HepG2 (cell line): ENCODE data around the gene NOXO1. TPM values are rescaled to one million over a fixed set of nuclear protein-coding genes. Genes with fewer than 3 reads are reported as not detected.

Source experiments
- BRCA1 ChIP-seq: sonication (generic); formaldehyde crosslinking; IDR thresholded peaks from 2 replicates; pipeline ENCODE4 v1.4.0; 2020; ENCODE audit warnings: missing genetic modification reagents
- CBFB ChIP-seq: sonication (generic); formaldehyde crosslinking; IDR thresholded peaks from 2 replicates; pipeline ENCODE4 v1.4.0; 2020; ENCODE audit warnings: missing genetic modification reagents
- CBX1 ChIP-seq: IDR thresholded peaks from one replicate; pipeline ENCODE4 v1.6.1; 2016; ENCODE audit warnings: antibody characterized with exemption, low read depth
- CREBL2 ChIP-seq: sonication (generic); formaldehyde crosslinking; IDR thresholded peaks from 2 replicates; pipeline ENCODE4 v1.8.1; 2023; ENCODE audit warnings: missing genetic modification reagents, mild to moderate bottlenecking, borderline replicate concordance
- DBP ChIP-seq: sonication (generic); formaldehyde crosslinking; IDR thresholded peaks from 2 replicates; pipeline ENCODE4 v1.4.0; 2020; ENCODE audit warnings: missing genetic modification reagents; ENCODE audit errors: not compliant biosample characterization
- EED ChIP-seq: sonication (generic); formaldehyde crosslinking; IDR thresholded peaks from 2 replicates; pipeline ENCODE4 v1.5.0; 2020; ENCODE audit warnings: mild to moderate bottlenecking, missing genetic modification reagents
- IKZF5 ChIP-seq: IDR thresholded peaks from 2 replicates; pipeline ENCODE4 v1.6.1; 2018; ENCODE audit warnings: missing genetic modification reagents, mild to moderate bottlenecking, missing compliant biosample characterization
- IRF2 ChIP-seq: IDR thresholded peaks from 2 replicates; pipeline ENCODE4 v1.6.1; 2018; ENCODE audit warnings: missing genetic modification reagents, missing compliant biosample characterization
- JARID2 ChIP-seq: sonication (generic); formaldehyde crosslinking; IDR thresholded peaks from 2 replicates; pipeline ENCODE4 v1.8.1; 2023; ENCODE audit warnings: missing genetic modification reagents, inconsistent platforms; ENCODE audit not compliant: insufficient replicate concordance
- KMT2A ChIP-seq: sonication (generic); formaldehyde crosslinking; IDR thresholded peaks from 2 replicates; pipeline ENCODE4 v1.4.0; 2020; ENCODE audit warnings: missing genetic modification reagents
- MBNL3 ChIP-seq: fragments of 250-450 bp; sonication (Bioruptor Pico); conservative IDR thresholded peaks from 2 replicates; pipeline ENCODE4 v1.8.0; 2022; ENCODE audit warnings: mild to moderate bottlenecking, inconsistent platforms
- MXD1 ChIP-seq: sonication (generic); formaldehyde crosslinking; IDR thresholded peaks from 2 replicates; pipeline ENCODE4 v1.4.0; 2020; ENCODE audit warnings: mild to moderate bottlenecking, missing genetic modification reagents
- NFYB ChIP-seq: sonication (generic); formaldehyde crosslinking; IDR thresholded peaks from 2 replicates; pipeline ENCODE4 v1.4.0; 2020; ENCODE audit warnings: missing genetic modification reagents
- SAFB2 ChIP-seq: sonication (generic); formaldehyde crosslinking; IDR thresholded peaks from 2 replicates; pipeline ENCODE4 v1.5.1; 2020; ENCODE audit warnings: missing genetic modification reagents, low read depth, mild to moderate bottlenecking, borderline replicate concordance
- SP2 ChIP-seq: sonication (generic); formaldehyde crosslinking; IDR thresholded peaks from 2 replicates; pipeline ENCODE4 v1.5.1; 2020; ENCODE audit warnings: mild to moderate bottlenecking, missing genetic modification reagents
- SSRP1 ChIP-seq: IDR thresholded peaks from 2 replicates; pipeline ENCODE4 v1.6.1; 2016; ENCODE audit warnings: control low read depth
- TARDBP ChIP-seq: sonication (generic); formaldehyde crosslinking; IDR thresholded peaks from 2 replicates; pipeline ENCODE4 v1.8.0; 2022; ENCODE audit warnings: mild to moderate bottlenecking, missing genetic modification reagents
- ZBTB2 ChIP-seq: sonication (generic); formaldehyde crosslinking; IDR thresholded peaks from 2 replicates; pipeline ENCODE4 v1.8.0; 2022; ENCODE audit warnings: low read depth, missing genetic modification reagents
- ZBTB7B ChIP-seq: sonication (generic); formaldehyde crosslinking; IDR thresholded peaks from 2 replicates; pipeline ENCODE4 v1.4.0; 2020; ENCODE audit warnings: missing genetic modification reagents
- ZFP90 ChIP-seq: sonication (generic); formaldehyde crosslinking; IDR thresholded peaks from 2 replicates; pipeline ENCODE4 v1.8.0; 2022; ENCODE audit warnings: missing genetic modification reagents, mild to moderate bottlenecking, inconsistent platforms, borderline replicate concordance
- ZNF138 ChIP-seq: sonication (generic); formaldehyde crosslinking; IDR thresholded peaks from 2 replicates; pipeline ENCODE4 v1.5.0; 2020; ENCODE audit warnings: mild to moderate bottlenecking, low read depth, missing genetic modification reagents
- ZNF552 ChIP-seq: sonication (generic); formaldehyde crosslinking; IDR thresholded peaks from 2 replicates; pipeline ENCODE4 v1.9.0; 2022; ENCODE audit warnings: missing genetic modification reagents, mild to moderate bottlenecking, borderline replicate concordance
- ZNF597 ChIP-seq: sonication (generic); formaldehyde crosslinking; IDR thresholded peaks from 2 replicates; pipeline ENCODE4 v1.5.0; 2020; ENCODE audit warnings: missing genetic modification reagents
- ZSCAN5A ChIP-seq: sonication (generic); formaldehyde crosslinking; IDR thresholded peaks from 2 replicates; pipeline ENCODE4 v1.8.0; 2022; ENCODE audit warnings: mild to moderate bottlenecking, missing genetic modification reagents, borderline replicate concordance
- polyA plus RNA-seq, 8 experiments: library from polyadenylated mRNA; depleted of rRNA in 3 of 8; stranded (reverse) in 7 of 8; unstranded in 1 of 8; fragments of >200 nt; fragmentation: Illumina TruSeq in 4 of 8; extraction: Trizol in 4 of 8; gene quantifications; 2 replicates each; pipeline versions ENCODE4 v1.2.1 to v1.2.3, GENCODE V29; 2011 to 2016; ENCODE audit warnings: low read depth in 4 of 8, missing spikeins in 1 of 8, mixed read lengths in 1 of 8; ENCODE audit not compliant: insufficient read depth in 1 of 8
- total RNA-seq, 5 experiments: library from RNA; depleted of rRNA; stranded (reverse); fragments of >200 nt; fragmentation: Illumina TruSeq; extraction: Trizol; gene quantifications; 2 replicates each; pipeline ENCODE4 v1.2.3, GENCODE V29; 2016; ENCODE audit warnings: low read depth in 1 of 5

NOXO1 gene
- total and polyA plus RNA-seq, 2 of the 13 experiments (the other 11 are each of a cell fraction or from before 2014, with no cell fraction given) = 0.69 to 1.4 TPM

- TF ChIP-seq IRF2 (CRISPR knock-in tag) (peak; percentile 98), ZFP90 (CRISPR knock-in tag) (peak; percentile 91; the same call in 1 of the 2 replicates), ZSCAN5A (CRISPR knock-in tag) (no peak), KMT2A (CRISPR knock-in tag) (peak; percentile 95), MBNL3 (no peak), TARDBP (peak; percentile 93), CREBL2 (CRISPR knock-in tag) (peak; percentile 85; the same call in 1 of the 2 replicates), SAFB2 (CRISPR knock-in tag) (peak; percentile 68; the same call in 1 of the 2 replicates), CBFB (CRISPR knock-in tag) (peak; percentile 97), ZNF138 (CRISPR knock-in tag) (peak; percentile 56; the same call in 1 of the 2 replicates), JARID2 (CRISPR knock-in tag) (peak; percentile 62), EED (peak; percentile 37; the same call in 1 of the 2 replicates), BRCA1 (CRISPR knock-in tag) (0 out of 2 replicates have a peak, but pooled peaks have one; percentile 56), DBP (CRISPR knock-in tag) (peak; percentile 66), ZNF597 (no peak), CBX1 (peak; percentile 91), SP2 (CRISPR knock-in tag) (peak; percentile 87), ZBTB2 (peak; percentile 93), NFYB (CRISPR knock-in tag) (peak; percentile 73), ZBTB7B (CRISPR knock-in tag) (peak; percentile 62), SSRP1 (CRISPR knock-in tag) (no peak), MXD1 (CRISPR knock-in tag) (peak; percentile 91), IKZF5 (CRISPR knock-in tag) (peak; percentile 96), ZNF552 (CRISPR knock-in tag) (peak; percentile 87)
These were observed 9.3 kb downstream of the NOXO1 start, which contains the start of gene TBL3 (continued) for GRCh38 chr16:1971796-1972489.
